HG03039 (cell line): Measurements from ENCODE around the gene F11R.
"Not testable (repeated sequence)": the region's sequence is repeated elsewhere in the genome, so short reads cannot be mapped to it uniquely, and the experiment has no call there.

Experiments used
- ATAC-seq: cut with Tn5 transposase; IDR thresholded peaks from one replicate; pipeline ENCODE4 v1.9.1; 2021; ENCODE audit warnings: mild to moderate bottlenecking, moderate library complexity; ENCODE audit not compliant: unreplicated experiment

The F11R gene

GRCh38 chr1:161016683-161017082, 4.3 kb downstream of the F11R start:
- not testable (repeated sequence) for ATAC-seq

DNA sequence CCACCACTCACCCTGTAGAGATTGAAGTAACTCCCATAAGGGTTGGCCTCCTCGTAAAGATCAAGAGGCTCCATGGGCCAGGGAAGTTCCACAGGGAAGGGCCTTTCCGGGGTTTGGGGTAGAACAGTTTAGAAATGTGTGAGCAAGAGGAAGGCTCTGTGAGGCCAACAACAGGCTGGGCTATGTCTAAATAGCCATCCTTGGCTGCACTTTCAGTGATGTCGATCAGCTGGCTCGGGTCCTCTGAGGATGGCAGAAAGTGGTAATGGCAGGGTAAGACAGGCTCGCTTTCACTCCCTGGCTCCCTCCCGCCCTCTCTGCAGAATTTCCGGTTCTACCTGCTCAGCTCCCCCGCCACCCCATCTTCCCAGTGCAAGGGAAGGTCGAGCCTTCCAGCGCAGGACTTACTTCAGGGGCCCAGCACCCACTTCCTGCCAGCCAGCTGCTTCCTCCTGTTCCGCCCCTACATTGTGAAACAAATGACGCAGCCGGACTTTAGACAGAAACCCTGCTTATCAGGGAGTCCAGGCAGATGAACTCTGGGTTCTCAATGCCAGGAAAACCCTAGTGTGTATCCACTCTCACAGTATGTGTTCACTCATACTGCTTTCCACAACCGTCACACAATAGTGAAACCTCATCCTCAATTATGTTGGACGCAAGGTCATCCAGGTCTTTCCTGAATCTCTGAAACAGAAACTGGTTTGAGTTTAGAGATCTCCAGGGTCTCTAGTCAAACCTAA, 7.3 kb downstream of the F11R start:
- ATAC-seq, result peak; percentile 68

DNA sequence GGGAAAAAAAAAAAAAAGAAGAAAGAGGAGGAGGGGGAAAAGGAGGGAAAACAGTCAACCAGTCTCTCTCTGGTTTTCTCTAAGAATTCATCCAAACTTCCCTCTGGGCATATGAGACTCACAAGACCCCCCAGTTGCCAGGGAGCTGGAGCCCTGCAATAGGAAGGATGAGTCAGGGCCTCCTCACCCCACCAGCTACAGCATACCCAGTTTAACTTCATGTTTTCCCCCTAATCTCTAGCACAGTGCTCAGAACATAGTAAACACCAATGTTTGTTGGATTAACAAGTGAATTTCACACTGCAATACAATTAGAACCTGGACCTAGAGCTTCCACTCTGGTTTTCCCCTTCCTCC, 7.8 kb downstream of the F11R start:
- peak; percentile 26 for ATAC-seq

DNA sequence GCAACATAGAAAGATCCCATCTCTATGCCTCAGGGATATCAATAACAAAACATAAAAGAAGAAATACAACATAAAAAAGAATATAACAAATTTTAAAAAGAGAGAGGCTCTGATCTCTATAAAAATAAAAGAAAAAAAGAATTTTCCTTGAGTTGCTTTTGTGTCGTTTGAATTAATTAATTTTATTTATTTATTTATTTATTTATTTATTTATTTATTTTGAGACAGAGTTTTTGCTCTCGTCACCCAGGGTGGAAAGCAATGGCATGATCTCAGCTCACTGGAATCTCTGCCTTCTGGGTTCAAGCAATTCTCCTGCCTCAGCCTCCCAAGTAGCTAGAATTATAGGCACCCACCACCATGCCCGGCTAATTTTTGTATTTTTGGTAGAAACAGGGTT, 8.5 kb downstream of the F11R start:
- ATAC-seq, result no peak

GRCh38 chr1:161009602-161010211, 11.2 kb downstream of the F11R start:
- no peak for ATAC-seq

- no peak for ATAC-seq
Observed at GRCh38 chr1:161008869-161009510, 12.0 kb downstream of the F11R start.

DNA sequence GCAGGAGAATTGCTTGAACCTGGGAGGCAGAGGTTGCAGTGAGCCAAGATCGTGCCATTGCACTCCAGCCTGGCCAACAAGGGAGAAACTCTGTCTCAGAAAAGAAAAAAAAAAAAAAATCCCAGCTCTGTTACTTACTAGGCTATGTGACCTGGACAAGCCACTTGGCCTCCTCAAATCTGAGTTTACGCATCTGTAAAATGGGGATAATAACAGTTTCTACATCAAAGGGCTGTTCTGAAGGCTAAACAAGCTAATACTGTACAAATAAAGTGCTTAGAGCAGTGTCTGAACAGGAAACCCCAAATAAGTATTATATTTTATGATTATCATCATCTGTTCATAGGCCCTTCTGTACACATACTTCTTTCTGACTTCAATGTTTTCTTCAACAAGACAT, 13.6 kb downstream of the F11R start:
- no peak for ATAC-seq

GRCh38 chr1:161006563-161006962, 14.4 kb downstream of the F11R start:
- ATAC-seq, result no peak

- no peak for ATAC-seq
Observed at GRCh38 chr1:161001525-161001924, 19.4 kb downstream of the F11R start.

- no peak for ATAC-seq
Observed at GRCh38 chr1:161000736-161001480, 20.0 kb downstream of the F11R start.

DNA sequence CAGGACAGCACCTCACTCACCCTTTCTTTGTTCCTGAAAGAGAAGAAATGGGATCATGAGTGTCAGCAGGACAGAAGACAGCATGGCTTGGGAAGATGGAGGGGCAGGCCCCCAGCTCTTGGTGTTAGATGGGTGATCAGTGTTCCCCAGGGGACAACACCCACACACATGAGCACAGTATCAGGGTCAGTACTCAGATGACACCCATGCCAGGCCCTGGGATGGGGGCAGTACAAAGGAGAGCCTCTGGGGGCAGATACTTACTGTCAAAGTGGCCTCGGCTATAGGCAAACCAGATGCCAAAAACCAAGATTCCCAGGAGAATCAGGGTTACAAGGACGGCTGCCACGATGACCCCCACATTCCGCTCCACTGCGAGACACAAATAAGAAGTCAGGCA, 21.6 kb downstream of the F11R start:
- no peak for ATAC-seq

GRCh38 chr1:160997323-160998038, 23.5 kb downstream of the F11R start:
- no peak for ATAC-seq

DNA sequence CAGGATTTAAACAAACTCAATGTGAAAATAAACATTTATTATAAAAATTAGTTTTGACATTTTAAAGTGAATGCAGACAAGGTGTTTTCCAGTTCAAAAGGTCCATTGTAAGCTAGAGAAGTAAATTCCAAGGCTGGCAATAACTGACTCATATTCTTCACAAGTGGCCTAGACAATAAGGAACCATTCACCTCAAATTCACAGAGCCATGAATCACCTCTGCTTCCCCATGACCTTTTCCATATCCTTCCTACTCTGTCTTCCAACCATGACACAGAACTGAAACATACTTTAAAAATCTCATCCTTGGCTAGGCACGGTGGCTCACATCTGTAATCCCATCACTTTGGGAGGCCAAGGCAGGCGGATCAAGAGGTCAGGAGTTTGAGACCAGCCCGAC, 24.8 kb downstream of the F11R start:
- no peak for ATAC-seq

DNA sequence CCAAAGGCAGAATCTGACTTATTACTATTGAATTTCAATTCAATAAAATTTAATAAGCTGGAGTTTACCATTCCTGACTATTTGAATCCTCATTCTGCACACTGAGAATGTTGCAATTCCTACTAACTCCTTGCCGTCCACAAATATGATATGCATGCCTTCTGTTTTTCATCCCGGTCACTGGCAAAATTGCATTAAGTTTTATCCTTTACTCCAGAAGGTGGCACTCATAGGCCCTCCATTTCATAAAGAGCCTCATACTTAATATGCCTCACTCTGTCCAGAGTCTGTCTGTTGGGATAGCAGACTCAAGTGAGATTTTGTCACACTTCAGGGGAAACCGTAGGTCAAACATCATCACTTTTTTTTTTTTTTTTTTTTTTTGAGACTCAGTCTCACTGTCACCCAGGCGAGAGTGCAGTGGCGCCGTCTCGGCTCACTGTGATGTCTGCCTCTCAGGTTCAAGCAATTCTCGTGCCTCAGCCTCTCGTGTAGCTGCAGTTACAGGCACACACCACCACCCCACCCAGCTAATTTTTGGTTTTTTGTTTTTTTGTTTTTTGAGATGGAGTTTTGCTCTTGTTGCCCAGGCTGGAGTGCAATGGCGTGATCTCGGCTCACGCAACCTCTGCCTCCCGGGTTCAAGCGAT, 27.3 kb downstream of the F11R start:
- ATAC-seq, result no peak

GRCh38 chr1:160992036-160992435, 28.9 kb downstream of the F11R start:
- ATAC-seq, result not testable (repeated sequence)

DNA sequence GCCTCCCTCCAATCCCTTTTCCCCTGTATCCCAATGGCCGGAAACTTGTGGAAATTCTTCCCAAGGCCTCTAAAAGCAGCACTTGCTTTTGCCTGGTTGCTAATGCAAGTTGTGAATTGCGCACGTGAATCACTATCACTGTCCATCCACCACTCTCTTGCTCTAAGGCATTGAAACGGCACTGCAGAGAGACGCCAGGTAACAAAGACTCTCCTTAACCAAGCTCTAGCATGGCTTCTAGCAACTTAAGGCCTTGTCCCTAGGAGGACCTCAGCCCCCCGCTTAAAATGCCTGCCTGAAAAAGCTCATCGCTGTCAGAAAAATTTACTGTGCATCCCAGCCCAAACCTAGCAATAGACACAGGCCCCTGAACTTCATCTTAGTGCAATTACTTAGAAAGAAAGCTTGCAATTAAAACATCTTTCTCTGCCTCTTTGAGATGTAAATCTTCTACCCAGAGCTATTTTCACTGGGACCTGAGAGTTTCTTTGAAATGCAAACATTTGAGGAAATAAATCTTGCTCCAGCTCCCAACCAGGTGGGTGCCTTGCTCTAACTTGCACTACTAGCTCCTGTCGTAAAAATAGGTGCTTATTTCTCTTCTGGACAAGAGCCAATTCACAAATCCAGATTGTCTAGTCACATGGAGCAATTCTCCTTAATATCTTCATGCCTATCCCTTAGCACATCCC, 33.4 kb downstream of the F11R start:
- ATAC-seq, result no peak

DNA sequence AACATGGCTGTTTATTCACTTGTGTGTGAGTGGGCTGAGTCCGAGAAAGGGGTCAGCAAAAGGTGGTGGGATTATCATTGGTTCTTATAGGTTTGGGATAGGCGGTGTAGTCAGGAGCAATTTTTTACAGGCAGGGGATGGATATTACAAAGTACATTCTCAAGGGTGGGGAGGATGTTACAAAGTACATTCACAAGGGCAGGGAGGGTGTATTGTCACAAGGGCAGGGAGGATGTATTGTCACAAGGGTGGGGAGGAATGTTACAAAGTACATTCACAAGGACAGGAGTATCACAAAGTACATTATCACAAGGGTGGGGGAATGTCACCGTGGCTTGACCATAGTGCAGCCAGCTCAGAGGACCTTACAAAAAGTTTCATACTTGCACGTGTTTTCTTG, 35.2 kb downstream of the F11R start:
- no peak for ATAC-seq

GRCh38 chr1:160981584-160982411, 39.2 kb downstream of the F11R start:
- no peak for ATAC-seq

- no peak for ATAC-seq
Observed at GRCh38 chr1:160979286-160979685, 41.7 kb downstream of the F11R start.
